Measurements from ENCODE around the gene CLIP2.

DNA sequence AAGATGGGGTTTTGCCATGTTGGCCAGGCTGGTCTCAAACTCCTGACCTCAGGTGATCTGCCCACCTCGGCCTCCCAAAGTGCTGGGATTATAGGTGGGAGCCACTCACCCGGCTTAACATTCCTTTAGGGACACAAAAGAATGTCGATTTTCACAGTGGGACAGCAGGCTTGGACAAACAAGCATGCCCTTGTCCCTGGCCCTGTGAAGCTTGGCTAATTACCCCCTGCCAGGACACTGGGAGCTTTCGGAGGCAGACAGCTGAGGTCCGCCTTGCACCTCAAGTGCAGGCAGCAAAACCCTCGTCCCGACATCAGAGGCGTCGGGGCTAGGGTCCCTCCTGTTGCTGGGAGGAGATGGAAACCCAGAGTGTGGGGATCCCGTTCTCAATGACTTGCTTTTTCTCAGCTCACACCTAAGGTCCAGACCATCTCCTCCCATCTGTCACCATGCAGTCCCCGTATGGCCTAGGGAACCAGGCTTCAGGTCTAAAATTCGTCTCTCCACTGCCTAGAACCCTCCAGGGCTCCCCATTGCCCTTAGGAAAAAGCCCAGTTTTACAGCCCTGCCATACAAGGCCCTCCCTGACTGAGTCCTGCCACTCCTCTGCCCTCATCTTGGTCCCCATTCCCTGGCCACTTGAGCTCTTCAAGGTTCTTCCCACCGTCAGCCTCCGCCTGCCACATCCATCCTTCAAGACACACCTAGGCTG, 6.3 kb upstream of the CLIP2 start:
- TF ChIP-seq POLR2AphosphoS5 (IDR thresholded peaks at IDR 0.05; ENCODE audit: low read depth, low read length) (no peak), POLR2A (IDR thresholded peaks at IDR 0.05; ENCODE audit: low read depth, low read length) (no peak)

Measured in GM12892 (cell line).